Keratinocyte (primary cell): ENCODE data around the gene DNAJA3. TPM values are rescaled to one million over a fixed set of nuclear protein-coding genes. Genes with fewer than 3 reads are reported as not detected.

Experiments used
- DNase-seq: peaks from one replicate; pipeline ENCODE4 v3.0.0-alpha.2; 2011; ENCODE audit warnings: low read depth, missing footprints, low spot score
- FAIRE-seq: peaks from 2 replicates; lab custom pipeline; 2011; peaks lifted over from hg19 to GRCh38; lab: Jason Lieb, UNC
- H2AFZ ChIP-seq: 2 replicates; pipeline ENCODE4 v1.6.0; 2012; ENCODE audit warnings: low read length, control low read depth, inconsistent platforms; ENCODE audit not compliant: control insufficient read depth
- H3K27ac ChIP-seq: 2 replicates; pipeline ENCODE4 v1.5.1; 2011; ENCODE audit warnings: low read length; ENCODE audit not compliant: control insufficient read depth, insufficient read depth
- H3K27me3 ChIP-seq: 3 replicates; pipeline ENCODE4 v1.6.0; 2011; ENCODE audit warnings: low read length; ENCODE audit not compliant: control insufficient read depth, insufficient read depth; ENCODE audit errors: extremely low read depth
- H3K36me3 ChIP-seq, 2 experiments: 2 replicates in 1 of 2; 3 replicates in 1 of 2; pipeline ENCODE4 v1.5.1; 2011; ENCODE audit warnings: low read length in 2 of 2, mild to moderate bottlenecking in 1 of 2; ENCODE audit not compliant: control insufficient read depth in 2 of 2, insufficient read depth in 2 of 2; ENCODE audit errors: extremely low read depth in 1 of 2
- H3K4me1 ChIP-seq: 3 replicates; pipeline ENCODE4 v1.5.1; 2011; ENCODE audit warnings: low read length; ENCODE audit not compliant: control insufficient read depth, insufficient read depth; ENCODE audit errors: extremely low read depth
- H3K4me2 ChIP-seq: 3 replicates; pipeline ENCODE4 v1.6.0; 2011; ENCODE audit warnings: low read depth, low read length; ENCODE audit not compliant: control insufficient read depth, insufficient read depth; ENCODE audit errors: extremely low read depth
- H3K4me3 ChIP-seq, 3 experiments: fragments of 200-600 bp in 1 of 3; sonication (generic) in 1 of 3; 2 replicates in 2 of 3; 3 replicates in 1 of 3; pipeline ENCODE4 v1.5.1; 2011 to 2016; ENCODE audit warnings: low read length in 3 of 3, mild to moderate bottlenecking in 3 of 3, control low read depth in 2 of 3, inconsistent platforms in 1 of 3, low read depth in 1 of 3, mixed read lengths in 1 of 3, mixed run types in 1 of 3, moderate library complexity in 1 of 3; ENCODE audit not compliant: control insufficient read depth in 2 of 3, insufficient read depth in 2 of 3; ENCODE audit errors: extremely low read depth in 1 of 3
- H3K79me2 ChIP-seq: 2 replicates; pipeline ENCODE4 v1.6.0; 2012; ENCODE audit warnings: low read length; ENCODE audit not compliant: control insufficient read depth, insufficient read depth
- H3K9ac ChIP-seq: 3 replicates; pipeline ENCODE4 v1.6.0; 2011; ENCODE audit warnings: low read length; ENCODE audit not compliant: control insufficient read depth, insufficient read depth; ENCODE audit errors: extremely low read depth
- H3K9me1 ChIP-seq: 3 replicates; pipeline ENCODE4 v1.6.0; 2011; ENCODE audit warnings: low read length; ENCODE audit not compliant: control insufficient read depth, insufficient read depth; ENCODE audit errors: extremely low read depth
- H3K9me3 ChIP-seq: 2 replicates; pipeline ENCODE4 v1.5.1; 2012; ENCODE audit warnings: low read depth, low read length; ENCODE audit not compliant: control insufficient read depth
- H4K20me1 ChIP-seq: 3 replicates; pipeline ENCODE4 v1.6.0; 2011; ENCODE audit warnings: low read length; ENCODE audit not compliant: control insufficient read depth, insufficient read depth; ENCODE audit errors: extremely low read depth
- EZH2 ChIP-seq: IDR thresholded peaks from one replicate; pipeline ENCODE4 v1.6.1; 2012; ENCODE audit warnings: inconsistent platforms, mild to moderate bottlenecking, low read length, moderate library complexity
- dilution Hi-C: fragments of 300-500 bp; cut with MboI; formaldehyde crosslinking; loops from one replicate; pipeline ENCODE4 v1.7.0; 2020; ENCODE audit warnings: low sequenced_read_pairs; ENCODE audit not compliant: extremely low pct_ligation_motif_present
- polyA plus RNA-seq, 5 experiments: library from polyadenylated mRNA; depleted of rRNA in 3 of 5; stranded (reverse) in 3 of 5; stranded (forward) in 1 of 5; unstranded in 1 of 5; fragments of >200 nt; gene quantifications; 1 replicate in 1 of 5; 2 replicates in 3 of 5; 3 replicates in 1 of 5; pipeline versions ENCODE4 v1.2.1 to v1.2.3, GENCODE V29; 2011 to 2012; ENCODE audit warnings: missing spikeins in 2 of 5, low read depth in 1 of 5, low replicate concordance in 1 of 5
- small RNA-seq, 3 experiments: library from RNA; depleted of rRNA; stranded (forward); fragments of <200 nt; gene quantifications; one replicate each; pipeline ENCODE3, GENCODE V24; 2012; ENCODE audit warnings: low read depth in 3 of 3, low replicate concordance in 1 of 3; ENCODE audit not compliant: insufficient read length in 3 of 3
- TF ChIP-seq, protein P1 (sequence below), 3 experiments: IDR thresholded peaks in 1 of 3; conservative IDR thresholded peaks in 1 of 3; optimal IDR thresholded peaks in 1 of 3; 2 replicates in 2 of 3; 3 replicates in 1 of 3; pipeline versions ENCODE3 to v1.5.1; 2011; ENCODE audit warnings: low read length in 3 of 3, mild to moderate bottlenecking in 3 of 3, moderate library complexity in 2 of 3, control low read depth in 1 of 3, inconsistent platforms in 1 of 3; ENCODE audit not compliant: insufficient read depth in 2 of 3; ENCODE audit errors: extremely low read depth in 1 of 3

DNAJA3 gene
- polyA plus RNA-seq, 1 donor (not counting 4 experiments of a cell fraction or from before 2014, with no cell fraction given) = 48.4 TPM

GRCh38 chr16:4505356-4506147 is 79.9 kb downstream of the DNAJA3 start:
- Histone ChIP-seq H3K36me3 (peaks cover 31 to 47% of the 10 kb centered on the region in 2 experiments), H3K27me3 (no peaks in the 10 kb centered on the region), H3K9ac (no peak overlapping the region), H3K9me3 (no peaks in the 10 kb centered on the region), H3K4me2 (no peak overlapping the region), H3K4me1 (peaks cover 27% of the 10 kb centered on the region), H3K79me2 (peaks cover 70% of the 10 kb centered on the region), H3K4me3 (no peak overlapping the region), H2AFZ (no peak overlapping the region), H3K9me1 (peaks cover 8% of the 10 kb centered on the region), H4K20me1 (peaks cover 25% of the 10 kb centered on the region), H3K27ac (no peak overlapping the region)
- TF ChIP-seq, protein P1, sequence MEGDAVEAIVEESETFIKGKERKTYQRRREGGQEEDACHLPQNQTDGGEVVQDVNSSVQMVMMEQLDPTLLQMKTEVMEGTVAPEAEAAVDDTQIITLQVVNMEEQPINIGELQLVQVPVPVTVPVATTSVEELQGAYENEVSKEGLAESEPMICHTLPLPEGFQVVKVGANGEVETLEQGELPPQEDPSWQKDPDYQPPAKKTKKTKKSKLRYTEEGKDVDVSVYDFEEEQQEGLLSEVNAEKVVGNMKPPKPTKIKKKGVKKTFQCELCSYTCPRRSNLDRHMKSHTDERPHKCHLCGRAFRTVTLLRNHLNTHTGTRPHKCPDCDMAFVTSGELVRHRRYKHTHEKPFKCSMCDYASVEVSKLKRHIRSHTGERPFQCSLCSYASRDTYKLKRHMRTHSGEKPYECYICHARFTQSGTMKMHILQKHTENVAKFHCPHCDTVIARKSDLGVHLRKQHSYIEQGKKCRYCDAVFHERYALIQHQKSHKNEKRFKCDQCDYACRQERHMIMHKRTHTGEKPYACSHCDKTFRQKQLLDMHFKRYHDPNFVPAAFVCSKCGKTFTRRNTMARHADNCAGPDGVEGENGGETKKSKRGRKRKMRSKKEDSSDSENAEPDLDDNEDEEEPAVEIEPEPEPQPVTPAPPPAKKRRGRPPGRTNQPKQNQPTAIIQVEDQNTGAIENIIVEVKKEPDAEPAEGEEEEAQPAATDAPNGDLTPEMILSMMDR (optimal IDR thresholded peaks at IDR 0.05 in 1 of 3, IDR thresholded peaks at IDR 0.05 in 1 of 3, conservative IDR thresholded peaks at IDR 0.05 in 1 of 3; ENCODE audit: extremely low read depth in 1 of 3, insufficient read depth in 2 of 3, low read length in 3 of 3) = no peak
- no peak for TF ChIP-seq EZH2
- DNase-seq = no peak
- dilution Hi-C loops = no loop called here
- no peak for FAIRE-seq

Small RNAs within 50 kb of the gene (small RNA-seq; reads per million reads assigned to genes)
- gene AC012676.2 = 0 reads per million in 3 experiments

Other genes with a start within 250 kb of the DNAJA3 start
- gene SRL, start 183.8 kb upstream of the DNAJA3 start, polyA plus RNA-seq = not detected in 3 replicates
- gene TFAP4, start 152.8 kb upstream of the DNAJA3 start, polyA plus RNA-seq = 4.9 to 9.2 TPM (median 6.7 TPM) in 3 replicates
- gene GLIS2, start 109.8 kb upstream of the DNAJA3 start, polyA plus RNA-seq = 0.63 to 2.3 TPM (median 1.0 TPM) in 3 replicates
- 25.0 to 41.2 TPM (median 32.7 TPM) in 3 replicates for gene PAM16, start 74.5 kb upstream of the DNAJA3 start, polyA plus RNA-seq
- 0.37 to 1.1 TPM (median 0.46 TPM) in 3 replicates for gene VASN, start 54.0 kb upstream of the DNAJA3 start, polyA plus RNA-seq
- gene CORO7, start 9.3 kb upstream of the DNAJA3 start, polyA plus RNA-seq = 8.4 to 12.5 TPM (median 12.2 TPM) in 3 replicates
- gene NMRAL1, start 48.8 kb downstream of the DNAJA3 start, polyA plus RNA-seq = 39.5 to 61.6 TPM (median 48.7 TPM) in 3 replicates
- gene HMOX2, start 50.5 kb downstream of the DNAJA3 start, polyA plus RNA-seq = 165 to 180 TPM (median 167 TPM) in 3 replicates
- 19.8 to 39.4 TPM (median 23.1 TPM) in 3 replicates for gene CDIP1, start 112.9 kb downstream of the DNAJA3 start, polyA plus RNA-seq
- gene C16orf96, start 130.5 kb downstream of the DNAJA3 start, polyA plus RNA-seq = not detected in 3 replicates
- gene UBALD1, start 189.0 kb downstream of the DNAJA3 start, polyA plus RNA-seq = 3.6 to 7.7 TPM (median 4.0 TPM) in 3 replicates
- 1.9 to 6.7 TPM (median 2.6 TPM) in 3 replicates for gene MGRN1, start 199.0 kb downstream of the DNAJA3 start, polyA plus RNA-seq